HAP-1 (cell line): ENCODE results near the gene NTM.

ENCODE experiments used
- DNase-seq, 2 experiments: peaks; one replicate each; pipeline ENCODE4 v3.0.0-alpha.2; 2016 to 2020; ENCODE audit warnings: low spot score in 2 of 2
- H3K27me3 ChIP-seq: fragments of 250-450 bp; sonication (Bioruptor Pico); 2 replicates; pipeline ENCODE4 v1.5.1; 2020; ENCODE audit warnings: low read depth, mild to moderate bottlenecking, moderate library complexity
- H3K36me3 ChIP-seq: fragments of 250-450 bp; sonication (Bioruptor Pico); replicated peaks from 2 replicates; pipeline ENCODE4 v1.5.1; 2020; ENCODE audit warnings: mild to moderate bottlenecking
- H3K4me1 ChIP-seq: fragments of 250-450 bp; sonication (Bioruptor Pico); 2 replicates; pipeline ENCODE4 v1.5.1; 2020; ENCODE audit warnings: mild to moderate bottlenecking
- H3K4me3 ChIP-seq: fragments of 250-450 bp; sonication (Bioruptor Pico); 2 replicates; pipeline ENCODE4 v1.5.1; 2020; ENCODE audit warnings: mild to moderate bottlenecking, moderate library complexity
- H3K9me3 ChIP-seq: fragments of 250-450 bp; sonication (Bioruptor Pico); 2 replicates; pipeline ENCODE4 v1.5.1; 2020; ENCODE audit warnings: mild to moderate bottlenecking, moderate library complexity
- in situ Hi-C: fragments of 300-500 bp; cut with MboI; formaldehyde crosslinking; loops from 3 replicates; pipeline ENCODE4 v1.14.3; 2020; ENCODE audit warnings: low sequenced_read_pairs, inconsistent platforms, mixed read lengths

NTM gene

GRCh38 chr11:132101881-132102280 is 731.5 kb downstream of the NTM start:
- Histone ChIP-seq H3K4me3 (no peak overlapping the region), H3K9me3 (no peaks in the 10 kb centered on the region), H3K27me3 (no peaks in the 10 kb centered on the region), H3K36me3 (no peaks in the 10 kb centered on the region), H3K4me1 (no peaks in the 10 kb centered on the region)
- DNase-seq = no peak
- in situ Hi-C loops = no loop called here

GRCh38 chr11:132103021-132103420 is 732.6 kb downstream of the NTM start:
- in situ Hi-C loops = no loop called here
- no peaks in the 10 kb centered on the region for H3K4me1 ChIP-seq
- H3K36me3 ChIP-seq = no peaks in the 10 kb centered on the region
- no peak overlapping the region for H3K4me3 ChIP-seq
- no peaks in the 10 kb centered on the region for H3K27me3 ChIP-seq
- H3K9me3 ChIP-seq = no peaks in the 10 kb centered on the region
- DNase-seq = no peak

GRCh38 chr11:132106096-132106982 is 735.9 kb downstream of the NTM start:
- Histone ChIP-seq H3K4me3 (no peak overlapping the region), H3K36me3 (no peaks in the 10 kb centered on the region), H3K4me1 (no peaks in the 10 kb centered on the region), H3K27me3 (no peaks in the 10 kb centered on the region), H3K9me3 (no peaks in the 10 kb centered on the region)
- no peak for DNase-seq
- in situ Hi-C loops = no loop called here

GRCh38 chr11:132111316-132111715 is 740.9 kb downstream of the NTM start:
- H3K36me3 ChIP-seq = no peaks in the 10 kb centered on the region
- DNase-seq = no peak
- H3K9me3 ChIP-seq = no peaks in the 10 kb centered on the region
- H3K4me3 ChIP-seq = no peak overlapping the region
- H3K4me1 ChIP-seq = no peaks in the 10 kb centered on the region
- in situ Hi-C loops = no loop called here
- no peaks in the 10 kb centered on the region for H3K27me3 ChIP-seq

- Histone ChIP-seq H3K9me3 (no peaks in the 10 kb centered on the region), H3K4me3 (no peak overlapping the region), H3K27me3 (no peaks in the 10 kb centered on the region), H3K36me3 (no peaks in the 10 kb centered on the region), H3K4me1 (no peaks in the 10 kb centered on the region)
- in situ Hi-C loops = no loop called here
- DNase-seq = no peak
Observed at GRCh38 chr11:132111838-132112237, 741.4 kb downstream of the NTM start.

GRCh38 chr11:132112846-132113245 is 742.4 kb downstream of the NTM start:
- Histone ChIP-seq H3K36me3 (no peaks in the 10 kb centered on the region), H3K4me3 (no peak overlapping the region), H3K27me3 (no peaks in the 10 kb centered on the region), H3K4me1 (no peaks in the 10 kb centered on the region), H3K9me3 (no peaks in the 10 kb centered on the region)
- in situ Hi-C loops = no loop called here
- no peak for DNase-seq

- Histone ChIP-seq H3K36me3 (no peaks in the 10 kb centered on the region), H3K9me3 (no peaks in the 10 kb centered on the region), H3K4me3 (no peak overlapping the region), H3K4me1 (no peaks in the 10 kb centered on the region), H3K27me3 (no peaks in the 10 kb centered on the region)
- no peak for DNase-seq
- in situ Hi-C loops = no loop called here
Observed at GRCh38 chr11:132114185-132114584, 743.8 kb downstream of the NTM start.

GRCh38 chr11:132114743-132115142 is 744.3 kb downstream of the NTM start:
- DNase-seq = no peak
- no peaks in the 10 kb centered on the region for H3K27me3 ChIP-seq
- no peaks in the 10 kb centered on the region for H3K9me3 ChIP-seq
- in situ Hi-C loops = no loop called here
- H3K4me1 ChIP-seq = no peaks in the 10 kb centered on the region
- no peaks in the 10 kb centered on the region for H3K36me3 ChIP-seq
- no peak overlapping the region for H3K4me3 ChIP-seq

- H3K4me3 ChIP-seq = no peak overlapping the region
- no peak for DNase-seq
- H3K4me1 ChIP-seq = no peaks in the 10 kb centered on the region
- H3K36me3 ChIP-seq = no peaks in the 10 kb centered on the region
- in situ Hi-C loops = no loop called here
- H3K27me3 ChIP-seq = no peaks in the 10 kb centered on the region
- H3K9me3 ChIP-seq = no peaks in the 10 kb centered on the region
Observed at GRCh38 chr11:132115454-132115853, 745.0 kb downstream of the NTM start.

GRCh38 chr11:132116516-132116915 is 746.1 kb downstream of the NTM start:
- H3K4me3 ChIP-seq = no peak overlapping the region
- no peaks in the 10 kb centered on the region for H3K27me3 ChIP-seq
- H3K4me1 ChIP-seq = no peaks in the 10 kb centered on the region
- H3K36me3 ChIP-seq = no peaks in the 10 kb centered on the region
- in situ Hi-C loops = no loop called here
- DNase-seq = no peak
- no peaks in the 10 kb centered on the region for H3K9me3 ChIP-seq

GRCh38 chr11:132118661-132119060 is 748.2 kb downstream of the NTM start:
- no peaks in the 10 kb centered on the region for H3K4me1 ChIP-seq
- no peaks in the 10 kb centered on the region for H3K9me3 ChIP-seq
- no peaks in the 10 kb centered on the region for H3K27me3 ChIP-seq
- DNase-seq = no peak
- no peak overlapping the region for H3K4me3 ChIP-seq
- in situ Hi-C loops = no loop called here
- no peaks in the 10 kb centered on the region for H3K36me3 ChIP-seq

- H3K4me3 ChIP-seq = no peak overlapping the region
- no peak for DNase-seq
- H3K9me3 ChIP-seq = no peaks in the 10 kb centered on the region
- in situ Hi-C loops = no loop called here
- no peaks in the 10 kb centered on the region for H3K36me3 ChIP-seq
- H3K27me3 ChIP-seq = no peaks in the 10 kb centered on the region
- no peaks in the 10 kb centered on the region for H3K4me1 ChIP-seq
Observed at GRCh38 chr11:132119573-132119972, 749.2 kb downstream of the NTM start.

GRCh38 chr11:132122735-132123134 is 752.3 kb downstream of the NTM start:
- in situ Hi-C loops = no loop called here
- Histone ChIP-seq H3K9me3 (no peaks in the 10 kb centered on the region), H3K36me3 (no peaks in the 10 kb centered on the region), H3K4me3 (no peak overlapping the region), H3K4me1 (no peaks in the 10 kb centered on the region), H3K27me3 (no peaks in the 10 kb centered on the region)
- no peak for DNase-seq

- Histone ChIP-seq H3K9me3 (no peaks in the 10 kb centered on the region), H3K27me3 (no peaks in the 10 kb centered on the region), H3K4me3 (no peak overlapping the region), H3K4me1 (no peaks in the 10 kb centered on the region), H3K36me3 (no peaks in the 10 kb centered on the region)
- in situ Hi-C loops = no loop called here
- DNase-seq = no peak
Observed at GRCh38 chr11:132123449-132123848, 753.0 kb downstream of the NTM start.
